ENCODE data around the gene CAMKK1.
"Not testable (repeated sequence)": the region's sequence is repeated elsewhere in the genome, so short reads cannot be mapped to it uniquely, and the experiment has no call there.

GRCh38 chr17:3844556-3844955 is 48.3 kb downstream of the CAMKK1 start:
- TF ChIP-seq, protein P1, sequence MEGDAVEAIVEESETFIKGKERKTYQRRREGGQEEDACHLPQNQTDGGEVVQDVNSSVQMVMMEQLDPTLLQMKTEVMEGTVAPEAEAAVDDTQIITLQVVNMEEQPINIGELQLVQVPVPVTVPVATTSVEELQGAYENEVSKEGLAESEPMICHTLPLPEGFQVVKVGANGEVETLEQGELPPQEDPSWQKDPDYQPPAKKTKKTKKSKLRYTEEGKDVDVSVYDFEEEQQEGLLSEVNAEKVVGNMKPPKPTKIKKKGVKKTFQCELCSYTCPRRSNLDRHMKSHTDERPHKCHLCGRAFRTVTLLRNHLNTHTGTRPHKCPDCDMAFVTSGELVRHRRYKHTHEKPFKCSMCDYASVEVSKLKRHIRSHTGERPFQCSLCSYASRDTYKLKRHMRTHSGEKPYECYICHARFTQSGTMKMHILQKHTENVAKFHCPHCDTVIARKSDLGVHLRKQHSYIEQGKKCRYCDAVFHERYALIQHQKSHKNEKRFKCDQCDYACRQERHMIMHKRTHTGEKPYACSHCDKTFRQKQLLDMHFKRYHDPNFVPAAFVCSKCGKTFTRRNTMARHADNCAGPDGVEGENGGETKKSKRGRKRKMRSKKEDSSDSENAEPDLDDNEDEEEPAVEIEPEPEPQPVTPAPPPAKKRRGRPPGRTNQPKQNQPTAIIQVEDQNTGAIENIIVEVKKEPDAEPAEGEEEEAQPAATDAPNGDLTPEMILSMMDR (IDR thresholded peaks at IDR 0.05), result not testable (repeated sequence)
- not testable (repeated sequence) for TF ChIP-seq POLR2A (IDR thresholded peaks at IDR 0.05)
